Lung (tissue), 12 donors: Measurements from ENCODE around the gene H2AZ1. TPM values are rescaled to one million over a fixed set of nuclear protein-coding genes. Genes with fewer than 3 reads are reported as not detected.
"Not testable (repeated sequence)": the region's sequence is repeated elsewhere in the genome, so short reads cannot be mapped to it uniquely, and the experiment has no call there.

ENCODE experiments used
- ATAC-seq: fragments of 200-7000 bp; cut with Tn5 transposase; one replicate; pipeline ENCODE4 v1.9.1; 2020; ENCODE audit warnings: moderate number of reproducible peaks; ENCODE audit not compliant: insufficient read depth, low FRiP score
- DNase-seq, 3 donors: peaks; one replicate each; pipeline ENCODE4 v3.0.0-alpha.2; 2013 to 2017
- H3K27ac ChIP-seq, 2 donors: one replicate each; pipeline ENCODE4 v1.5.1; 2013; ENCODE audit warnings: mild to moderate bottlenecking in 2 of 2, moderate library complexity in 2 of 2, control low read depth in 1 of 2, inconsistent platforms in 1 of 2, low read depth in 1 of 2, low read length in 1 of 2
- H3K27me3 ChIP-seq, 3 donors: one replicate each; pipeline ENCODE4 v1.5.1; 2013; ENCODE audit warnings: low read length in 2 of 3; ENCODE audit not compliant: control insufficient read depth in 3 of 3, insufficient read depth in 3 of 3
- H3K36me3 ChIP-seq, 4 donors: one replicate each; pipeline ENCODE4 v1.5.1; 2013; ENCODE audit warnings: low read length in 4 of 4, mild to moderate bottlenecking in 1 of 4, moderate library complexity in 1 of 4; ENCODE audit not compliant: control insufficient read depth in 4 of 4, insufficient read depth in 4 of 4
- H3K4me1 ChIP-seq, 5 donors: one replicate each; pipeline ENCODE4 v1.5.1; 2013; ENCODE audit warnings: low read length in 5 of 5, mild to moderate bottlenecking in 2 of 5, moderate library complexity in 1 of 5; ENCODE audit not compliant: control insufficient read depth in 5 of 5, insufficient read depth in 5 of 5
- H3K4me3 ChIP-seq: one replicate; pipeline ENCODE4 v1.5.1; 2013; ENCODE audit warnings: mild to moderate bottlenecking, control low read depth, moderate library complexity
- H3K9ac ChIP-seq, 2 donors: one replicate each; pipeline ENCODE4 v1.5.1; 2013; ENCODE audit warnings: low read length in 2 of 2, control low read depth in 1 of 2; ENCODE audit not compliant: insufficient read depth in 1 of 2
- H3K9me3 ChIP-seq, 4 donors: one replicate each; pipeline ENCODE4 v1.5.1; 2013; ENCODE audit warnings: low read length in 3 of 4, mild to moderate bottlenecking in 1 of 4, moderate library complexity in 1 of 4; ENCODE audit not compliant: control insufficient read depth in 4 of 4, insufficient read depth in 3 of 4
- CTCF ChIP-seq: IDR thresholded peaks from 2 replicates; pipeline ENCODE4 v1.5.1; 2012; ENCODE audit warnings: mild to moderate bottlenecking; ENCODE audit errors: control extremely low read depth, extremely low read depth
- WGBS, 2 donors: extraction: QIAGEN DNeasy Blood & Tissue Kit; methylation state at CpG; one replicate each; pipeline ENCODE4 v1.1.7; 2013; 5-methylcytosine and 5-hydroxymethylcytosine counted together
- polyA plus RNA-seq, 2 donors: library from polyadenylated mRNA; stranded (reverse); fragments of 200-250 nt; gene quantifications; one replicate each; pipeline ENCODE4 v1.2.1, GENCODE V29; 2013
- total RNA-seq, 2 donors: library from RNA; depleted of rRNA in 1 of 2; stranded (reverse); fragments of >200 nt in 1 of 2; gene quantifications; one replicate each; pipeline ENCODE4 v1.2.1, GENCODE V29; 2014 to 2021
- donor health status: control.
- donor health status: control.
- donor health status: Bipolar disorder and iron deficiency.
- donor health status: healthy.
- donor health status: DM: yes; HTN: yes; CAD: no.

Gene H2AZ1
- total and polyA plus RNA-seq, 4 donors, result 110 to 229 (median 144) TPM

GRCh38 chr4:99965674-99966350 lies 15.7 kb upstream of the H2AZ1 start:
- ATAC-seq (no peak), DNase-seq (no peak)
- 51 to 71% methylated on average over 5 of the region's 5 CpGs for WGBS, 2 donors
- no peaks in the 10 kb centered on the region for H3K36me3 ChIP-seq
- no peak for TF ChIP-seq CTCF
- no peaks in the 10 kb centered on the region for H3K27me3 ChIP-seq
- no peak overlapping the region for H3K27ac ChIP-seq
- no peak overlapping the region for H3K4me3 ChIP-seq
- no peaks in the 10 kb centered on the region for H3K9me3 ChIP-seq
- H3K4me1 ChIP-seq, result no peaks in the 10 kb centered on the region
- H3K9ac ChIP-seq, result no peak overlapping the region

- TF ChIP-seq CTCF, result no peak
- no peaks in the 10 kb centered on the region for H3K9me3 ChIP-seq
- H3K9ac ChIP-seq, result no peak overlapping the region
- no peaks in the 10 kb centered on the region for H3K36me3 ChIP-seq
- no peak overlapping the region for H3K4me3 ChIP-seq
- DNase-seq (no peak), ATAC-seq (no peak)
- no peak overlapping the region for H3K27ac ChIP-seq
- H3K27me3 ChIP-seq, result no peaks in the 10 kb centered on the region
- H3K4me1 ChIP-seq, result no peaks in the 10 kb centered on the region
These were observed 15.1 kb upstream of the H2AZ1 start for GRCh38 chr4:99965173-99965572.

- H3K27ac ChIP-seq, result no peak overlapping the region
- no peak overlapping the region for H3K4me3 ChIP-seq
- H3K9ac ChIP-seq, result no peak overlapping the region
- H3K27me3 ChIP-seq, result no peaks in the 10 kb centered on the region
- DNase-seq (no peak), ATAC-seq (no peak)
- no peak for TF ChIP-seq CTCF
- H3K36me3 ChIP-seq, result no peaks in the 10 kb centered on the region
- H3K9me3 ChIP-seq, result no peaks in the 10 kb centered on the region
- 98 to 100% methylated on average over 1 of the region's 1 CpG for WGBS, 2 donors
- H3K4me1 ChIP-seq, result no peaks in the 10 kb centered on the region
These were observed 11.6 kb upstream of the H2AZ1 start for GRCh38 chr4:99961711-99962110.

GRCh38 chr4:99960648-99961047 lies 10.6 kb upstream of the H2AZ1 start:
- H3K9me3 ChIP-seq, result no peaks in the 10 kb centered on the region
- ATAC-seq (no peak), DNase-seq (no peak)
- no peaks in the 10 kb centered on the region for H3K27me3 ChIP-seq
- H3K36me3 ChIP-seq, result no peaks in the 10 kb centered on the region
- H3K9ac ChIP-seq, result no peak overlapping the region
- no peaks in the 10 kb centered on the region for H3K4me1 ChIP-seq
- H3K27ac ChIP-seq, result no peak overlapping the region
- TF ChIP-seq CTCF, result no peak
- no peak overlapping the region for H3K4me3 ChIP-seq
- WGBS, 2 donors, result 90 to 95% methylated on average over 2 of the region's 2 CpGs

GRCh38 chr4:99958207-99958606 lies 8.1 kb upstream of the H2AZ1 start:
- not testable (repeated sequence) for H3K9me3 ChIP-seq, H3K4me1 ChIP-seq, H3K9ac ChIP-seq, H3K36me3 ChIP-seq, H3K27me3 ChIP-seq, H3K4me3 ChIP-seq, DNase-seq, ATAC-seq, H3K27ac ChIP-seq
- 96 to 98% methylated on average over 3 of the region's 3 CpGs for WGBS, 2 donors
